ENCODE data around the gene SRP54.
"Not testable (repeated sequence)": the region's sequence is repeated elsewhere in the genome, so short reads cannot be mapped to it uniquely, and the experiment has no call there.

SRP54 gene

DNA sequence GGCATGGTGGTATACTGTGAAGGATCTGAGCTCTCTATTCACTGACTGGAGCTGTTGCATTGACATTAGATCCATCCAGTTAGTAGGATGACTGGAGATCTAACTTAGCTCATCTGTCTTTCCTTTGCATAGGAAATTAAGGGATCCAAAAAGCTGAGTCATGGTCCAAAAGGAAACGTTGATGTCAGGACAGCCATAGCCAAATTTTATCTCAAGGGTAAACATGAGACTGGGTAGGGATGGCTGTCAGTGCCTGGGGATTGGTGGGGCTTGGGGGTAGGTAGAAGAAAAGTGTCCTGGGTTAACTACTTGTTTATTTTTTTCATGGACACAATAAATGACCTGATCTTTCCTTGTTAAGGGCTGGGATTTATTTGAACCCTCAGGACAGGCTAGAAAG is 67.9 kb downstream of the SRP54 start:
- DNase-seq: no peak

DNA sequence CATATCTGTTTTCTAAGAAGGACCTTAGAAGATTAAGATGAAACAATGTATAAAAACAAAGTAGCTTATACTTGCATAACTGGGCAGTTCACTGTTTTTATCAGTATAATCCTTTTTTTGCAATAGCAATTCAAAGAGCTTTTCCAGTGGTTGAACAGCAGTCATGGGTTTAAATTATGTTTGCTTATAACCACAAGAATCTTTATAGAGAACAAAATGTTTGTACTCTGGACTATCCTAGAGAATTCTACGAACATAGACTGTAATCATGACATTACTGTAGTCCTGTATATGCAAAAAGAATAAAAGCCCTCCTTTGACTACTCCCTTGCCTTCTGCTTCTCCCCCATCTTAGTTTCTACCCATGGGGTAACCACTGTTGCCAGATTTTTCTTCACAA is 69.0 kb downstream of the SRP54 start:
- no peak for DNase-seq

DNA sequence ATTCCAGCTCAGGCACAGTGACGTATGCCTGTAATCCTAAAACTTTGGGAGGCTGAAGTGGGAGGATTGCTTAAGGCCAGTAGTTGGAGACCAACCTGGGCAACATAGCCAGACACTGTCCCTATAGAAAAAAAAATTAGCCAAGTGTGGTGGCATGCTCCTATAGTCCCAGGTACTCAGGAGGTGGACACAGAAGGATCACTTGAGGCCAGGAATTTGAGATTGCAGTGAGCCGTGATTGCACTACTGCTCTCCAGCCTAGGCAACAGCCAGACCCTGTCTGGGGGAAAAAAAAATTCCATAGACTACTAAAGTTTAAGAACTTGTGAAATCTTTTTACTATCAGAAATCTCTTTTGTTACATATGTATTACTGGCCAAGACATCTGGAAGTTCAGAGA is 69.8 kb downstream of the SRP54 start:
- no peak for DNase-seq

DNA sequence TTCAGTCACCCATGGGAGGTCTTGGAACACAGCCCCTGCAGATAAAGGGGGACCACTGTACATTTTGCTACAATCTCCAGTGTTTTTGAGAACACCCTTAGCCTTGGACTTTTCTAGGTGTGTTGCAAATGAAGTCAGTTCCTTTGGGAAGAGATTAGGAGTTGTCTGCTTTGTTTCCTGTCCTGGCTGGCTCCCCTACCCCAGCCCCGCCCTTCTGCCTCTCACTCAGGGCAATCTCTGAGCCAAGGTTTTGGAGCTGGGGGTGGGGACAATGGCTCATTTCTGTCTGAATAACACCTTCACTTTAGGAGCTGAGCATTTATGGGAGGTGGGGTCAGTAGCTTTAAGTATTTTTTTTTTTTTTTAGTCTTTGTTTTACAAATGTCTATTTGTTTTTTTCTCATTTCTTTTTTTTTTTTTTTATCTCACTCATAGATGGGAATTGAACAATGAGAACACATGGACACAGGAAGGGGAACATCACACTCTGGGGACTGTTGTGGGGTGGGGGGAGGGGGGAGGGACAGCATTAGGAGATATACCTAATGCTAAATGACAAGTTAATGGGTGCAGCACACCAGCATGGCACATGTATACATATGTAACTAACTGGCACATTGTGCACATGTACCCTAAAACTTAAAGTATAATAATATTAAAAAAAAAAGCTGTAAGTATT is 78.5 kb downstream of the SRP54 start:
- DNase-seq: not testable (repeated sequence)

DNA sequence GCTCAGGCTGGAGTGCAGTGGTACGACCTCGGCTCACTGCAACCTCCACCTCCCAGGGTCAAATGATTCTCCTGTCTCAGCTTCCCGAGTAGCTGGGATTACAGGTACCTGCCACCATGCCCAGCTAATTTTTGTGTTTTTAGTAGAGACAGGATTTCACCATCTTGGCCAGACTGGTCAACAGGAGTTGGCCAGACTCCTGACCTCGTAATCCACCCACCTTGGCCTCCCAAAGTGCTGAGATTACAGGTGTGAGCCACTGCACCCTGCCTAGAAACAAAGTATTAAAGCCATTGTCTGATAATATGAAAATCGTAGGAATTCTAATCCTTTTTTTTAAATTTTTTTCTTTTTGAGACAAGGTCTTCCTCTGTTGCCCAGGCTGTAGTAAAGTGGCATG is 82.9 kb downstream of the SRP54 start:
- not testable (repeated sequence) for DNase-seq

GRCh38 chr14:35068238-35069012 is 85.6 kb downstream of the SRP54 start:
- DNase-seq: no peak

DNA sequence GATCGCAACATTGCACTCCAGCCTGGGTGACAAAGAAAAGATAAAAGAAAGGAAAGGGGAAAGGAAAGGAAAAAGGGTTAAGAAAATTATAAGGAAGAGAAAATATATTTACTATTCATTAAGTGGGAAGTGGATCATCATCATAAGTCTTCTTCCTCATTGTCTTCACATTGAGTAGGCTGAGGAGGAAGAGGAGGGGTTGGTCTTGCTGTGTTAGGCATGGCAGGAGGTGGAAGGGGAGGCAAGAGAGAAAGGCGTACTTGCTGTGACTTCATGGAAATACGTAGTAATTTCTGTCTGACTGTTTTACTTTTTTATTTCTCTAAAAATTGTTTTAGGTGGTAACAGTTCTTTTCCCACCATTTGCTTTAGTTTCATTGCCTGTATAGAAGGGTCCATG is 89.4 kb downstream of the SRP54 start:
- no peak for DNase-seq

- DNase-seq: no peak
These were observed 90.7 kb downstream of the SRP54 start for GRCh38 chr14:35073486-35073885.

- DNase-seq: no peak
These were observed 95.3 kb downstream of the SRP54 start for GRCh38 chr14:35078082-35078481.
